Common myeloid progenitor, CD34-positive (primary cell): Measurements from ENCODE around the gene CTXND1.

Source experiments
- CTCF ChIA-PET: fragments of 350-600 bp; sonication (Branson Sonifier 250); formaldehyde crosslinking; loops from one replicate; lab custom pipeline; 2021; ENCODE audit warnings: antibody characterized with exemption; lab: Charles Lee
- POLR2A ChIA-PET: fragments of 350-600 bp; sonication (Branson Sonifier 250); formaldehyde crosslinking; loops from one replicate; lab custom pipeline; 2021; ENCODE audit warnings: antibody characterized with exemption; lab: Charles Lee
- DNase-seq, 3 donors: peaks; one replicate each; pipeline versions ENCODE4 v3.0.0 to v3.0.0-alpha.2; 2013
- H3K27ac ChIP-seq, 2 experiments: 1 replicate in 1 of 2; 2 replicates in 1 of 2; pipeline ENCODE4 v1.7.0; 2013; ENCODE audit warnings: inconsistent platforms in 2 of 2, low read length in 2 of 2, mild to moderate bottlenecking in 2 of 2, low read depth in 1 of 2, moderate library complexity in 1 of 2; ENCODE audit not compliant: severe bottlenecking in 2 of 2, insufficient read depth in 1 of 2, poor library complexity in 1 of 2
- H3K27me3 ChIP-seq, 5 experiments: replicated peaks in 2 of 5; 1 replicate in 3 of 5; 2 replicates in 2 of 5; pipeline versions ENCODE4 v1.6.1 to v1.7.0; 2013; ENCODE audit warnings: low read length in 4 of 5, mild to moderate bottlenecking in 2 of 5, moderate library complexity in 2 of 5, inconsistent platforms in 1 of 5; ENCODE audit not compliant: insufficient read depth in 5 of 5, control insufficient read depth in 4 of 5
- H3K36me3 ChIP-seq, 4 experiments: 1 replicate in 2 of 4; 2 replicates in 2 of 4; pipeline versions ENCODE4 v1.6.1 to v1.7.0; 2013; ENCODE audit warnings: low read length in 3 of 4, control low read depth in 1 of 4, mild to moderate bottlenecking in 1 of 4; ENCODE audit not compliant: control insufficient read depth in 4 of 4, insufficient read depth in 4 of 4
- H3K4me1 ChIP-seq, 4 experiments: 1 replicate in 3 of 4; 2 replicates in 1 of 4; pipeline versions ENCODE4 v1.6.1 to v1.7.1; 2013; ENCODE audit warnings: low read length in 3 of 4, mild to moderate bottlenecking in 3 of 4, control low read depth in 1 of 4, inconsistent platforms in 1 of 4, moderate library complexity in 1 of 4; ENCODE audit not compliant: control insufficient read depth in 4 of 4, insufficient read depth in 4 of 4; ENCODE audit errors: control extremely low read depth in 1 of 4
- H3K4me3 ChIP-seq, 7 experiments: 1 replicate in 4 of 7; 2 replicates in 3 of 7; pipeline versions ENCODE4 v1.5.1 to v1.7.0; 2013; ENCODE audit warnings: mild to moderate bottlenecking in 7 of 7, low read length in 6 of 7, moderate library complexity in 6 of 7, inconsistent platforms in 2 of 7, low read depth in 2 of 7, control low read depth in 1 of 7; ENCODE audit not compliant: insufficient read depth in 4 of 7, control insufficient read depth in 1 of 7; ENCODE audit errors: extremely low read depth in 1 of 7
- H3K9me3 ChIP-seq, 5 experiments: 1 replicate in 4 of 5; 2 replicates in 1 of 5; pipeline versions ENCODE4 v1.6.1 to v1.7.1; 2013; ENCODE audit warnings: low read length in 4 of 5, mild to moderate bottlenecking in 2 of 5, inconsistent platforms in 1 of 5, low read depth in 1 of 5, moderate library complexity in 1 of 5; ENCODE audit not compliant: control insufficient read depth in 4 of 5, insufficient read depth in 2 of 5; ENCODE audit errors: control extremely low read depth in 1 of 5
- WGBS: methylation state at CpG from one replicate; pipeline ENCODE4 v1.1.5; 2013; ENCODE audit not compliant: insufficient coverage; 5-methylcytosine and 5-hydroxymethylcytosine counted together

CTXND1 gene

GRCh38 chr15:80231371-80231770, 20.6 kb downstream of the CTXND1 start:
- no peaks in the 10 kb centered on the region for H3K36me3 ChIP-seq
- H3K4me3 ChIP-seq, result no peak overlapping the region
- WGBS, result 92% methylated on average over 2 of the region's 2 CpGs
- H3K4me1 ChIP-seq, result no peaks in the 10 kb centered on the region
- H3K27me3 ChIP-seq, result peaks cover 0 to 17% (median 0%) of the 10 kb centered on the region in 5 experiments
- CTCF ChIA-PET, result interaction anchor here (1.7 kb wide), 1 partner anchor 10 kb away, joined by 3 read pairs; no protein-coding TSS in a partner anchor
- DNase-seq, result no peak
- POLR2A ChIA-PET, result no interaction called here
- H3K27ac ChIP-seq, result no peak overlapping the region
- no peaks in the 10 kb centered on the region for H3K9me3 ChIP-seq

GRCh38 chr15:80228959-80229610, 22.9 kb downstream of the CTXND1 start:
- ChIA-PET POLR2A (no interaction called here), CTCF (interaction anchor here (1.0 kb wide), 1 partner anchor 37 kb away, joined by 3 read pairs; no protein-coding TSS in a partner anchor)
- no peaks in the 10 kb centered on the region for H3K36me3 ChIP-seq
- WGBS, result 100% methylated on average over 7 of the region's 7 CpGs
- no peak overlapping the region for H3K27ac ChIP-seq
- no peak for DNase-seq
- H3K4me3 ChIP-seq, result no peak overlapping the region
- peaks cover 0 to 8% (median 0%) of the 10 kb centered on the region in 5 experiments for H3K9me3 ChIP-seq
- peaks cover 0 to 17% (median 0%) of the 10 kb centered on the region in 5 experiments for H3K27me3 ChIP-seq
- H3K4me1 ChIP-seq, result no peaks in the 10 kb centered on the region

- Histone ChIP-seq H3K27me3 (no peaks in the 10 kb centered on the region), H3K36me3 (no peaks in the 10 kb centered on the region), H3K4me3 (no peak overlapping the region), H3K9me3 (peaks cover 0 to 4% (median 0%) of the 10 kb centered on the region in 5 experiments), H3K27ac (no peak overlapping the region), H3K4me1 (no peaks in the 10 kb centered on the region)
- no peak for DNase-seq
- POLR2A ChIA-PET, result no interaction called here
- CTCF ChIA-PET, result no interaction called here
- WGBS, result no CpG with 5 or more reads among the region's 2 CpGs
Observed at GRCh38 chr15:80219955-80220354, 32.1 kb downstream of the CTXND1 start.

GRCh38 chr15:80217327-80217900, 34.6 kb downstream of the CTXND1 start:
- no peaks in the 10 kb centered on the region for H3K4me1 ChIP-seq
- CTCF ChIA-PET, result no interaction called here
- no peaks in the 10 kb centered on the region for H3K27me3 ChIP-seq
- peaks cover 0 to 3% (median 0%) of the 10 kb centered on the region in 5 experiments for H3K9me3 ChIP-seq
- H3K36me3 ChIP-seq, result no peaks in the 10 kb centered on the region
- POLR2A ChIA-PET, result no interaction called here
- H3K4me3 ChIP-seq, result no peak overlapping the region
- no peak for DNase-seq
- no peak overlapping the region for H3K27ac ChIP-seq
- 100% methylated on average over 1 of the region's 4 CpGs for WGBS

- ChIA-PET POLR2A (no interaction called here), CTCF (no interaction called here)
- H3K27ac ChIP-seq, result no peak overlapping the region
- no peaks in the 10 kb centered on the region for H3K27me3 ChIP-seq
- H3K4me3 ChIP-seq, result no peak overlapping the region
- 100% methylated on average over 1 of the region's 1 CpG for WGBS
- no peaks in the 10 kb centered on the region for H3K4me1 ChIP-seq
- H3K36me3 ChIP-seq, result no peaks in the 10 kb centered on the region
- H3K9me3 ChIP-seq, result peaks cover 0 to 3% (median 0%) of the 10 kb centered on the region in 5 experiments
- DNase-seq, result no peak
Observed at GRCh38 chr15:80216911-80217310, 35.1 kb downstream of the CTXND1 start.

- H3K36me3 ChIP-seq, result no peaks in the 10 kb centered on the region
- ChIA-PET CTCF (no interaction called here), POLR2A (no interaction called here)
- WGBS, result 100% methylated on average over 1 of the region's 5 CpGs
- H3K27me3 ChIP-seq, result no peaks in the 10 kb centered on the region
- DNase-seq, result no peak
- no peaks in the 10 kb centered on the region for H3K4me1 ChIP-seq
- peaks cover 0 to 3% (median 0%) of the 10 kb centered on the region in 5 experiments for H3K9me3 ChIP-seq
- H3K27ac ChIP-seq, result no peak overlapping the region
- H3K4me3 ChIP-seq, result no peak overlapping the region
Observed at GRCh38 chr15:80216141-80216540, 35.9 kb downstream of the CTXND1 start.

GRCh38 chr15:80214910-80215309, 37.1 kb downstream of the CTXND1 start:
- ChIA-PET POLR2A (no interaction called here), CTCF (no interaction called here)
- Histone ChIP-seq H3K4me1 (peaks cover 0 to 2% (median 0%) of the 10 kb centered on the region in 4 experiments), H3K27me3 (no peaks in the 10 kb centered on the region), H3K9me3 (peaks cover 0 to 3% (median 0%) of the 10 kb centered on the region in 5 experiments), H3K27ac (no peak overlapping the region), H3K36me3 (no peaks in the 10 kb centered on the region), H3K4me3 (no peak overlapping the region)
- 100% methylated on average over 1 of the region's 2 CpGs for WGBS
- DNase-seq, result no peak
